GM12874 (cell line): ENCODE results near the gene GCNA.

Source experiments
- TF ChIP-seq, protein P1 (sequence below): IDR thresholded peaks from 2 replicates; pipeline ENCODE4 v1.5.1; 2011; ENCODE audit warnings: low read depth, mild to moderate bottlenecking, control low read depth, low read length, moderate library complexity; ENCODE audit not compliant: insufficient read depth

GCNA gene

DNA sequence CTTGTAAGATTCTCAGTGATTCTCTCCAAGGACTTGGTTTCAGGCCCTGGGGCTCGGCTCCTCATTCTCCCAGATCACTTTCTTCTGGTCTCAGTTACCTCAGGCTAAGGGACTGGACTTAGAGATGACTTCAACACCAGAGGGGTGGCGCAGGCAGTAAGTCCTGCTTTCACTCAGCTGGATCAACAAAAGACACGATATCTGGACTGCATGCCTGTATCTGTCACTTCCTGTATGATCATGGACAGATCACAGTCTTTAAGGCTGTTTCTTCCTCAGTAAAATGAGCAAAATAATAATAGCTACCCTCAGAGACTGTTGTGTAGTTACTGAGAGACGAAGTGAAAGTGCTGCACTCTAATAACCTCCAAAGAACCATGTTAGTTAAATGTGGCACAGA, 59.6 kb downstream of the GCNA start:
- TF ChIP-seq, protein P1, sequence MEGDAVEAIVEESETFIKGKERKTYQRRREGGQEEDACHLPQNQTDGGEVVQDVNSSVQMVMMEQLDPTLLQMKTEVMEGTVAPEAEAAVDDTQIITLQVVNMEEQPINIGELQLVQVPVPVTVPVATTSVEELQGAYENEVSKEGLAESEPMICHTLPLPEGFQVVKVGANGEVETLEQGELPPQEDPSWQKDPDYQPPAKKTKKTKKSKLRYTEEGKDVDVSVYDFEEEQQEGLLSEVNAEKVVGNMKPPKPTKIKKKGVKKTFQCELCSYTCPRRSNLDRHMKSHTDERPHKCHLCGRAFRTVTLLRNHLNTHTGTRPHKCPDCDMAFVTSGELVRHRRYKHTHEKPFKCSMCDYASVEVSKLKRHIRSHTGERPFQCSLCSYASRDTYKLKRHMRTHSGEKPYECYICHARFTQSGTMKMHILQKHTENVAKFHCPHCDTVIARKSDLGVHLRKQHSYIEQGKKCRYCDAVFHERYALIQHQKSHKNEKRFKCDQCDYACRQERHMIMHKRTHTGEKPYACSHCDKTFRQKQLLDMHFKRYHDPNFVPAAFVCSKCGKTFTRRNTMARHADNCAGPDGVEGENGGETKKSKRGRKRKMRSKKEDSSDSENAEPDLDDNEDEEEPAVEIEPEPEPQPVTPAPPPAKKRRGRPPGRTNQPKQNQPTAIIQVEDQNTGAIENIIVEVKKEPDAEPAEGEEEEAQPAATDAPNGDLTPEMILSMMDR, result no peak

DNA sequence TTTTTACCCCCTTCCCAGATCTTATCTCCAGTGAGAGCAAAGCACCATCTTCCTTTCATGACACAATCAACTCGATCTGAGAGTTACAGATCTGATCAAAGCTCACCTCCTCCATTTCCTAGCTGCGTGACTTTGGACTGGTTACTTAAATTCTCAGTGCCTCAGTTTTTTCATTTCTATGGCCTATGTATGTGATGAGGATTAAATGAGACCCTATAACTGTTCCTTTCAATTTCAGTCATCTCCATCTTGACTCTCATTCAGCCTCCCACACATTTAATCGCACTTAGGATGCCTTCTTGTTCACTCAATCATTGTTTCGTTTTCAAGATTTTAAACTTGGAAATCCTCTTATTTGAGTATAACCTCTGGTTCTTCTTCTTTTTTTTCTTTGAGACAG, 60.2 kb downstream of the GCNA start:
- TF ChIP-seq, protein P1, result no peak

DNA sequence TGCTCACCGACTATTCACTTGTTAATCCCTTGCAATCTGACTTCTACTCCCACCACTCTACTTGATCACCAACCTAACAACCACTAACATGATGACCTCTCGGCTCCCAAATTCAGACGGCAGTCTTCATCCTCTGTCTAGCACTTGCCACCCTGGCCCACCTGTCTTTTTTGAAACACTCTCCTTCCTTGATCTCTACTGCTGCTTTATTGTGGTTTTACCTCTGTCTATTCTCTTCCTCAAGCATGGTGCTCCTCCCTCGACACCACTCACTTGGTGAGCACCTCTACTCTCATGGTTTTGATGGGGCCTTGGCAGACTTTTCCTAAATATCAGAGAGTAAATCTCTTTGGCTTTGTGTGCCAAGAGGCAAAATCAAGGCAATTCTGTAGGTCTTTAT, 61.8 kb downstream of the GCNA start:
- TF ChIP-seq, protein P1, result no peak

DNA sequence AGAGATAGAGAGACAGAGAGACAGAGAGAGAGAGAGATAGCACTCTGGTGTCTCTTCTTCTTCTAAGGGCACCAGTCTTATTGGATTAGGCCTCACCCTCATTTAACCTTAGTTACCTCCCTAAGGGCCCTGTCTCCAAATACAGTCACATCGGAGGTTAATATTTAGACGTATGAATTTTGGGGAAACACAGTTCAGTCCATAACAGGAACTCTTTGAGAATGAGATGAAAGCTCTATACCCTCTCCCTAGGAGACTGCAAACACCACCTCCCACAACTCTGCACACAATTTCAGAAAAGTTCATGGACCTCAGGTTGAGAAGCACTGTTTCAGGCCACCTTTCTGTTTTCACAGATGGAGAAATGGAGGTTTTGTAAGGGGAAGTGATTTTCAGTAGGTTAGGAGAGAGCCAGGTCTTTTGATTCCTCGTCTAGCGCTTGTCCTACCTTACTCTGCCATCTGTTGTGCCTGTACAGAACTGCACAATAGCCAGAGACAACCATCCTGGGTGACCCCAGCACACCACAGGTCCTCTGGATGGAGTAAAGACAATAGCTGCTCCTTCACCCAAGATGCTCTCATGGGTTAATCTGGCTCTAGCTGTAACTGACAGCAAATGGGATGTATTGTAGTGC, 72.2 kb downstream of the GCNA start:
- TF ChIP-seq, protein P1, result peak; percentile 37

DNA sequence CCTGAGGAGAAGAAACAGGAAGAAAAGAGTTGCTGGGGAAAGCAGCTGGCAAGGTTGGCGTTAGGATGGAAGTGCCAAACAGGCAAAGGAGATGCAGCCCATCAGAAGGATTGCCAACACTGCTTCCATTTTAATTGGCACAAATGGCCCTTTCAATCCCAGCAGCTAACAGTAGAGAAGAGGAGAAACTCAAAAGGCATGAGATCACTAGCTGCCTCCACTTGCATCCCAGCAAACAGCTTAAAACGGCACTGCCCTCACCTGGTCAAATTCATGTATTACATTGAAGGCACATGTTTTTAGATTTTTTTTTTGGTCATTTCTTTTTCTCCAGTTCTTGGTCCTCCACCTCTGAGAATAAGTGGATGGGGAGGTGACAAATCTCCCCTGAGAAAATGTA, 74.2 kb downstream of the GCNA start:
- TF ChIP-seq, protein P1, result peak; percentile 40; the same call in 1 of the 2 replicates

DNA sequence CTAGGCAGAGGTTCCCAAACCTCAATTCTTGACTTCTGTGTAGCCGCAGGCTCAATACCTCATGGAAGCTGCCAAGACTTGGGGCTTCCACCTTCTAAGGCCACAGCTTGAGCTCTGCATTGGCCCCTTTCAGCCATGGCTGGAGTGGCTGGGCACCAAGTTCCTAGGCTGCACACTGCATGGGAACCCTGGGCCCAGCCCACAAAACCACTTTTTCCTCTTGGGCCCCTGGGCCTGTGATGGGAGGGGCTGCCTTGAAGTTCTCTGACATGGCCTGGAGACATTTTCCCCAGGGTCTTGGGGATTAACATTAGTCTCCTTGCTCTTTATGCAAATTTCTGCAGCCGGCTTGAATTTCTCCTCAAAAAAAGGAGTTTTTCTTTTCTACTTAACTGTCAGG, 75.1 kb downstream of the GCNA start:
- TF ChIP-seq, protein P1, result no peak

DNA sequence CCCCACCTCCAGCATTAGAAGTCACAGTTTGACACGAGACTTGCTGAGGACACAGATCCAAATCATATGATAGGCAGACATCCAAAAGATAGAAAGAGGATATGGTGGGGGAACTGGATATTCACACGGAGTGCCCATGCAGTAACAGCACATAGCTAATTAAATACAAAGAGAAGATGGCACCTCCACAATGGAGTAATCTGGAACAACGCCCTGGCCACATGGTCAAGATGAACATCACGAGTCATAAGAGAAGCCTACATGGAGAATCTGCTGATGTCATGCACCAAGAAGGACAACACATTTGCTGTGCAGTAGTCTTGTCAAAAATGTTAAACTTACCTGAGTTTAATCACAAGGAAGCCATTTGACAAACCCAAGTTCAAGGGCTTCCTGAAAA, 79.0 kb downstream of the GCNA start:
- TF ChIP-seq, protein P1, result no peak
